Measurements from ENCODE around the gene NDP. TPM values are rescaled to one million over a fixed set of nuclear protein-coding genes. Genes with fewer than 3 reads are reported as not detected.

The NDP gene, protein sequence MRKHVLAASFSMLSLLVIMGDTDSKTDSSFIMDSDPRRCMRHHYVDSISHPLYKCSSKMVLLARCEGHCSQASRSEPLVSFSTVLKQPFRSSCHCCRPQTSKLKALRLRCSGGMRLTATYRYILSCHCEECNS
- 1 to 10 TPM; 2.1 to 6.1 (median 2.3) TPM for total RNA-seq

DNA sequence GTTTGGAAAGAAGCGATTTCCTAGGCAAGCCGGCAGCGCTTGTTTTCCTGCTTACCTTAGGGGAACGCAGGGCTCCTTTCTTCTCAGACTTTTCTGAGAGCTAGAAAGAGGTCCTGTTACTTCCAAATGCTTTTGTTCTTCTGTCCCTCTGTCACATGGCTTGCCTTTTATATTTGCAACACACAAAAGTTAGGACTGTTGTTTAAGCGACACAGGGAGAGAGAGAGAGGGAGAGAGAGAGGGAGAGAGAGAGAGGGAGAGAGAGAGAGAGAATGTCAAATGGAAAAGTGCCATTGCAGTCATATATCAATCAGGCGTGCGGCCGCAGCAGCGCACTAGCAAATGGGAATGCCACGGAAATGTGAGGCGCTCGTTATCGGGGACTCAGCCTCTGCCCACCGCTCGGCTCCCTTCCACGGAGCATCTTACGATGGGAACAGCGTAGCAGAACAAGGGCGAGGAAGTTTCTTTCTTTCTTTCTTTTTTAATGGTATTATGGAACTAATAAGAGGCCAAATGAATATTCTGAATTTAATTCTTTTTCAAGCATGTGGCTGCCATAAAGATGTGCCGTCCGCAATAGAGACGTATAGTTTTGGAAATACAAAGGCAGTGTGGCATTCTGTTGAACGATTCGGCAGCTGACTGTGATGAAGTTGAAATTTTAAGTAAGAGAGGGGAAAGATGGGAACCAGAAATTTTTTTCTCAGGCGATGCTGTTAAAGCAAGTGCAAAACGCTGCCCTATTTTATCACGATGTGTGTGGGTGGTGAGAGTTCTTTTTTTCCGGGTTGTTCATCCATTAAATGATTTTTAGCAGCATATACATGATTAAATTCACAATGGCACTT lies at the start of gene NDP:
Gene NDP (minus strand): TSS at position 142 of the 851 bp plus-strand sequence. CDS start 14,745 bp downstream, outside the sequence.
- peak within 1 kb of the TSS in 3 of 4 donors; percentile 10 to 71 (median 36) for H3K27ac ChIP-seq
- no peak for TF ChIP-seq POLR2A (IDR thresholded peaks at IDR 0.05)
- TF ChIP-seq, protein P1, sequence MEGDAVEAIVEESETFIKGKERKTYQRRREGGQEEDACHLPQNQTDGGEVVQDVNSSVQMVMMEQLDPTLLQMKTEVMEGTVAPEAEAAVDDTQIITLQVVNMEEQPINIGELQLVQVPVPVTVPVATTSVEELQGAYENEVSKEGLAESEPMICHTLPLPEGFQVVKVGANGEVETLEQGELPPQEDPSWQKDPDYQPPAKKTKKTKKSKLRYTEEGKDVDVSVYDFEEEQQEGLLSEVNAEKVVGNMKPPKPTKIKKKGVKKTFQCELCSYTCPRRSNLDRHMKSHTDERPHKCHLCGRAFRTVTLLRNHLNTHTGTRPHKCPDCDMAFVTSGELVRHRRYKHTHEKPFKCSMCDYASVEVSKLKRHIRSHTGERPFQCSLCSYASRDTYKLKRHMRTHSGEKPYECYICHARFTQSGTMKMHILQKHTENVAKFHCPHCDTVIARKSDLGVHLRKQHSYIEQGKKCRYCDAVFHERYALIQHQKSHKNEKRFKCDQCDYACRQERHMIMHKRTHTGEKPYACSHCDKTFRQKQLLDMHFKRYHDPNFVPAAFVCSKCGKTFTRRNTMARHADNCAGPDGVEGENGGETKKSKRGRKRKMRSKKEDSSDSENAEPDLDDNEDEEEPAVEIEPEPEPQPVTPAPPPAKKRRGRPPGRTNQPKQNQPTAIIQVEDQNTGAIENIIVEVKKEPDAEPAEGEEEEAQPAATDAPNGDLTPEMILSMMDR (IDR thresholded peaks at IDR 0.05): peak in 1 of 5 experiments; percentile 36
- TF ChIP-seq EP300 (IDR thresholded peaks at IDR 0.05): no peak
- peaks cover 0 to 44% of the 10 kb centered on the region in 2 donors for H3K27me3 ChIP-seq
- no peaks in the 10 kb centered on the region for H3K36me3 ChIP-seq
- H3K4me3 ChIP-seq: peak within 1 kb of the TSS; percentile 11 to 49 (median 32)
- no peaks in the 10 kb centered on the region for H3K4me1 ChIP-seq
- H3K9me3 ChIP-seq: no peaks in the 10 kb centered on the region
- 2 to 25% methylated on average over 28 of the region's 28 CpGs for WGBS, 2 donors
- no peak for DNase-seq (ENCODE audit: low spot score in 2 of 2)

DNA sequence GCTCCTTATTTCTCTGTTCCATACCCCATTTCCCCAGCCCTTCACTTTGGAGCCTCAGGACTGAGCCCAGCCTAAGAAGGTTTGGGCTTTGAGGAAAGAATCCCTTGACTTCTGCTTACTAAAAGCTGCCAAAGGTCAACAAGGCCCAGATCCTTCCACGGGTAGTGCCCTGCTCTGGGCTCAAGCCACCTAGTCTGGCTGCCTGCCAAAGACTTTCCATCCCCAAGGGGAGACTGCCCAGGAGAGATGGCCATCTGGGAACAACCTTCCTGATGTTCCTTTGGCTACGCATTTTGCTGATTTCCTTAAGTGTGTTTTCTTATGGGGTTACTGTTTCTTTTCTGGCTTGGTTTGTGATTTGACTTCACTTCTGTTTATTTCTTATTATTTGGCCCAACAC lies 49.8 kb upstream of the NDP start:
- Histone ChIP-seq H3K9me3 (no peaks in the 10 kb centered on the region), H3K27me3 (peaks cover 0 to 7% of the 10 kb centered on the region in 2 donors), H3K27ac (no peak overlapping the region), H3K4me3 (no peak overlapping the region), H3K36me3 (no peaks in the 10 kb centered on the region), H3K4me1 (no peaks in the 10 kb centered on the region)
- TF ChIP-seq, protein P1 (IDR thresholded peaks at IDR 0.05): no peak
- TF ChIP-seq POLR2A (IDR thresholded peaks at IDR 0.05) (no peak), EP300 (IDR thresholded peaks at IDR 0.05) (no peak)
- DNase-seq (ENCODE audit: low spot score in 2 of 2): no peak
- 58 to 62% methylated on average over 1 to 2 of the region's 2 CpGs for WGBS, 2 donors

DNA sequence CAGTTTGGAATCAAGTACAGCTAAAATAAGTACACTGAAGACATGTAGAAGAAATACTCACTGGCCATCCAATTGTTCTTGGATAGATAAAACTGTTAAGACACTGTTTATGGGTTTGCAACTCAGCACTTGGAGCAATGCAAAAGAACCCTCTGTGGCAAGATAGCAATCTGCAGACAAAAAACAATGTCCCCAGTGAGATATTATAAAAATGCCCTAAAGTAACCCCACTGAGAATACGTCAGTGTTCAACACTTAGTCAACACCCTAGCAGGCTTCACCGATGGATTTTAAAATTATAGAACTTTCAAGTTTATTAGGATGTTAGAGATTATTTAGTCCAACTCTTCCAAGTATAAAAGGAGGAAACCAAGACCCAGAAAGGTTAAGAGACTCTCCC lies 47.5 kb upstream of the NDP start:
- DNase-seq (ENCODE audit: low spot score in 2 of 2): no peak
- no peaks in the 10 kb centered on the region for H3K36me3 ChIP-seq
- WGBS, 2 donors: 39 to 50% methylated on average over 2 of the region's 2 CpGs
- no peak overlapping the region for H3K4me3 ChIP-seq
- no peaks in the 10 kb centered on the region for H3K4me1 ChIP-seq
- no peak for TF ChIP-seq EP300 (IDR thresholded peaks at IDR 0.05)
- TF ChIP-seq, protein P1 (IDR thresholded peaks at IDR 0.05): no peak
- TF ChIP-seq POLR2A (IDR thresholded peaks at IDR 0.05): no peak
- H3K27ac ChIP-seq: peak overlapping the region in 1 of 4 donors; percentile 66
- H3K9me3 ChIP-seq: no peaks in the 10 kb centered on the region
- H3K27me3 ChIP-seq: no peaks in the 10 kb centered on the region

DNA sequence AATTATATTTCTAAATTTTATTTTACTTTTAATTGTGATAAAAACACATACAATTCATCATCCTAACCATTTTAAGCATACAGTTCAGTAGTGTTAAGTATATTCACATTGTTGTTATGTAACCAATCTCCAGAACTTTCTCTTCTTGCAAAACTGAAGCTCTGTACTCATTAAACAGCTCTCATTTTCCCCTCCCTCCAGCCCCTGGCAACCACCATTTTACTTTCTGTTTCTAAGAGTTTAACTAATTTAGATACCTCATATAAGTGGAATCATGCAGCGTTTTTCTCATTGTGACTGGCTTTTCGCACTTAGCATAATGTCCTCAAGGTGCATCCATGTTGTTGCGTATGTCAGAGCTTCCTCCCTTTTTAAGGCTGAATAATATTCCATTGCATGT lies 46.7 kb upstream of the NDP start:
- H3K27me3 ChIP-seq: no peaks in the 10 kb centered on the region
- no peak overlapping the region for H3K4me3 ChIP-seq
- no peaks in the 10 kb centered on the region for H3K9me3 ChIP-seq
- WGBS, 2 donors: 79 to 100% methylated on average over 3 of the region's 3 CpGs
- no peak overlapping the region for H3K27ac ChIP-seq
- DNase-seq (ENCODE audit: low spot score in 2 of 2): no peak
- no peaks in the 10 kb centered on the region for H3K36me3 ChIP-seq
- no peak for TF ChIP-seq POLR2A (IDR thresholded peaks at IDR 0.05)
- no peak for TF ChIP-seq EP300 (IDR thresholded peaks at IDR 0.05)
- TF ChIP-seq, protein P1 (IDR thresholded peaks at IDR 0.05): no peak
- H3K4me1 ChIP-seq: no peaks in the 10 kb centered on the region

DNA sequence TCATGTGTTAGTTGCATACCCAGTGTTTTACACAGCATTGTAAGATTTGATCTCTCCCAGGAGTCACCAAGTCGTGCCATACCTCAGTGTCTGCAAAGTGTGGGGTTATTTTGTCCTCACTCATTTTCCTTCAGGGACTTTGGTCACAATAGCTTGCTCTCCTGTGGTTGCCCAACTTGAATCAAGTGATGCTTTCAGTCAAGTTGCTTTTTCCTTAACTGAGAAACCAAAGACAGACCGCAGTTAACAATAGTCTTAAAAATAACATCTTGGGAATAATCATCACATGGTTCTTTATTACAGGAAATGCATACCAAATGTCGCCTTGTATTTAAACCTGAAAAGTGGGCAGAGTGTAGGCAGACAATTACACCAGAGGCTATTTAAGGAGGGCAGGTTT lies 44.5 kb upstream of the NDP start:
- H3K4me3 ChIP-seq: no peak overlapping the region
- 34 to 56% methylated on average over 3 of the region's 3 CpGs for WGBS, 2 donors
- TF ChIP-seq, protein P1 (IDR thresholded peaks at IDR 0.05): no peak
- TF ChIP-seq POLR2A (IDR thresholded peaks at IDR 0.05) (no peak), EP300 (IDR thresholded peaks at IDR 0.05) (no peak)
- peaks cover 0 to 5% of the 10 kb centered on the region in 2 donors for H3K27me3 ChIP-seq
- DNase-seq (ENCODE audit: low spot score in 2 of 2): no peak
- no peaks in the 10 kb centered on the region for H3K4me1 ChIP-seq
- H3K36me3 ChIP-seq: no peaks in the 10 kb centered on the region
- no peak overlapping the region for H3K27ac ChIP-seq
- no peaks in the 10 kb centered on the region for H3K9me3 ChIP-seq

Measured in tibial nerve (tissue), 4 donors.